A549 (cell line): ENCODE measurements around the gene STYX. TPM values are rescaled to one million over a fixed set of nuclear protein-coding genes. Genes with fewer than 3 reads are reported as not detected.

Source experiments
- ATAC-seq, 2 experiments: fragments of 200-7000 bp in 1 of 2; fragments of >200 bp in 1 of 2; cut with Nextera tagmentation in 1 of 2; cut with Tn5 transposase in 1 of 2; 3 replicates each; pipeline versions ENCODE4 v1.8.0 to v1.9.1; 2018 to 2020; ENCODE audit warnings: mild to moderate bottlenecking in 1 of 2, moderate library complexity in 1 of 2
- CTCF ChIA-PET: fragments of 300-600 bp; sonication (Branson Sonifier 250); formaldehyde crosslinking; extraction: SDS; loops from one replicate; lab custom pipeline; 2021; ENCODE audit warnings: antibody characterized with exemption, inconsistent platforms; lab: Yijun Ruan, JAX
- POLR2A ChIA-PET: fragments of 350-600 bp; formaldehyde crosslinking; extraction: SDS; loops from one replicate; lab custom pipeline; 2021; ENCODE audit warnings: antibody characterized with exemption, inconsistent platforms; lab: Yijun Ruan, JAX
- DNase-seq, 2 experiments: peaks; one replicate each; pipeline versions ENCODE4 v3.0.0 to v3.0.0-alpha.2; 2011 to 2016; ENCODE audit warnings: low read depth in 1 of 2, low spot score in 1 of 2
- FAIRE-seq: peaks from 2 replicates; lab custom pipeline; 2011; peaks lifted over from hg19 to GRCh38; lab: Jason Lieb, UNC
- H3K27ac ChIP-seq, 2 experiments: fragments of >200 bp; sonication (Bioruptor Twin); formaldehyde crosslinking; 3 replicates each; pipeline ENCODE4 v1.5.1; 2016 to 2017
- H3K4me1 ChIP-seq: fragments of >200 bp; sonication (Bioruptor Twin); formaldehyde crosslinking; 3 replicates; pipeline ENCODE4 v1.6.1; 2016
- H3K4me2 ChIP-seq: fragments of >200 bp; sonication (Bioruptor Twin); formaldehyde crosslinking; 3 replicates; pipeline ENCODE4 v1.6.1; 2016
- H3K4me3 ChIP-seq: fragments of >200 bp; sonication (Bioruptor Twin); formaldehyde crosslinking; 3 replicates; pipeline ENCODE4 v1.5.1; 2016
- H3K9me3 ChIP-seq: fragments of >200 bp; sonication (Bioruptor Twin); formaldehyde crosslinking; 3 replicates; pipeline ENCODE4 v1.6.1; 2016
- CHD2 ChIP-seq: fragments of 150-350 bp; IDR thresholded peaks from 2 replicates; pipeline ENCODE4 v1.6.1; 2014; ENCODE audit warnings: low read length; ENCODE audit not compliant: partially characterized antibody
- EHMT2 ChIP-seq: fragments of 200-600 bp; sonication (generic); IDR thresholded peaks from 2 replicates; pipeline ENCODE4 v1.6.1; 2016; ENCODE audit warnings: antibody characterized with exemption, low read depth, mild to moderate bottlenecking, moderate library complexity
- EP300 ChIP-seq, 2 experiments: fragments of >200 bp; sonication (Bioruptor Twin); formaldehyde crosslinking; IDR thresholded peaks; 2 replicates in 1 of 2; 3 replicates in 1 of 2; pipeline ENCODE4 v1.6.1; 2016 to 2017
- FOXS1 ChIP-seq: fragments of 250-450 bp; sonication (Bioruptor Pico); IDR thresholded peaks from 2 replicates; pipeline ENCODE4 v1.5.0; 2020; ENCODE audit warnings: mild to moderate bottlenecking, moderate library complexity
- JUNB ChIP-seq: fragments of >200 bp; sonication (Bioruptor Twin); formaldehyde crosslinking; IDR thresholded peaks from 2 replicates; pipeline ENCODE4 v1.6.1; 2016
- KDM1A ChIP-seq: fragments of 200-600 bp; sonication (generic); IDR thresholded peaks from 2 replicates; pipeline ENCODE4 v1.6.1; 2016; ENCODE audit warnings: low read depth, mild to moderate bottlenecking
- MAFK ChIP-seq: fragments of 450-650 bp; IDR thresholded peaks from 2 replicates; pipeline ENCODE4 v1.6.1; 2014; ENCODE audit not compliant: partially characterized antibody
- MYC ChIP-seq: IDR thresholded peaks from 2 replicates; pipeline ENCODE4 v1.6.1; 2012; ENCODE audit warnings: mild to moderate bottlenecking, inconsistent platforms, low read length, improper control_type of control experiment, borderline replicate concordance
- POLR2A ChIP-seq: IDR thresholded peaks from 2 replicates; pipeline ENCODE4 v1.6.1; 2012; ENCODE audit warnings: mild to moderate bottlenecking, low read length
- POLR2AphosphoS2 ChIP-seq: conservative IDR thresholded peaks from 2 replicates; pipeline ENCODE4 v1.6.1; 2012; ENCODE audit warnings: low read length, improper control_type of control experiment, inconsistent platforms
- RAD21 ChIP-seq, 2 experiments: fragments of >200 bp in 1 of 2; sonication (Bioruptor Twin) in 1 of 2; formaldehyde crosslinking in 1 of 2; IDR thresholded peaks in 1 of 2; conservative IDR thresholded peaks in 1 of 2; 2 replicates in 1 of 2; 3 replicates in 1 of 2; pipeline ENCODE4 v1.6.1; 2012 to 2018; ENCODE audit warnings: inconsistent platforms in 1 of 2
- RNF2 ChIP-seq: fragments of 200-600 bp; sonication (generic); IDR thresholded peaks from 2 replicates; pipeline ENCODE4 v1.6.1; 2016; ENCODE audit warnings: low read depth, mild to moderate bottlenecking, antibody characterized with exemption, moderate library complexity, borderline replicate concordance
- TFCP2L1 ChIP-seq: fragments of 250-450 bp; sonication (Bioruptor Pico); IDR thresholded peaks from 2 replicates; pipeline ENCODE4 v1.5.0; 2021; ENCODE audit warnings: mild to moderate bottlenecking
- TP53 ChIP-seq: fragments of 250-450 bp; sonication (Bioruptor Pico); IDR thresholded peaks from 2 replicates; pipeline ENCODE4 v1.5.0; 2021; ENCODE audit warnings: mild to moderate bottlenecking, moderate library complexity
- ZFP36 ChIP-seq: fragments of 450-650 bp; IDR thresholded peaks from 2 replicates; pipeline ENCODE4 v1.6.1; 2014; ENCODE audit warnings: borderline replicate concordance; ENCODE audit not compliant: partially characterized antibody
- WGBS: methylation state at CpG from one replicate; pipeline ENCODE4 v1.1.6; 2017; ENCODE audit errors: missing lambda C conversion rate; 5-methylcytosine and 5-hydroxymethylcytosine counted together
- polyA plus RNA-seq, 4 experiments: library from polyadenylated mRNA; depleted of rRNA in 3 of 4; stranded (reverse); fragments of >200 nt; fragmentation: RNase III in 1 of 4; extraction: RNeasy Plus Mini Kit Qiagen cat#74134 plus additional on column Dnase treatment in 1 of 4; gene quantifications; 2 replicates in 3 of 4; 3 replicates in 1 of 4; pipeline ENCODE4 v1.2.3, GENCODE V29; 2011 to 2017
- TF ChIP-seq, protein P1 (sequence below): fragments of 200-600 bp; sonication (generic); IDR thresholded peaks from 2 replicates; pipeline ENCODE4 v1.6.1; 2016; ENCODE audit warnings: antibody characterized with exemption, mild to moderate bottlenecking, moderate library complexity
- TF ChIP-seq, protein P2 (sequence below): fragments of 250-450 bp; sonication (Bioruptor Pico); IDR thresholded peaks from 2 replicates; pipeline ENCODE4 v1.5.0; 2020; ENCODE audit warnings: low read depth, mild to moderate bottlenecking, moderate library complexity
- TF ChIP-seq, protein P3 (sequence below): IDR thresholded peaks from 2 replicates; pipeline ENCODE4 v1.6.1; 2012
- TF ChIP-seq, protein P4 (sequence below): fragments of >200 bp; sonication (Bioruptor Twin); formaldehyde crosslinking; IDR thresholded peaks from 2 replicates; pipeline ENCODE4 v1.6.1; 2016

STYX gene
- polyA plus RNA-seq, 2 of the 4 experiments (the other 2 are of a cell fraction) = 7.6 to 12.0 TPM

DNA sequence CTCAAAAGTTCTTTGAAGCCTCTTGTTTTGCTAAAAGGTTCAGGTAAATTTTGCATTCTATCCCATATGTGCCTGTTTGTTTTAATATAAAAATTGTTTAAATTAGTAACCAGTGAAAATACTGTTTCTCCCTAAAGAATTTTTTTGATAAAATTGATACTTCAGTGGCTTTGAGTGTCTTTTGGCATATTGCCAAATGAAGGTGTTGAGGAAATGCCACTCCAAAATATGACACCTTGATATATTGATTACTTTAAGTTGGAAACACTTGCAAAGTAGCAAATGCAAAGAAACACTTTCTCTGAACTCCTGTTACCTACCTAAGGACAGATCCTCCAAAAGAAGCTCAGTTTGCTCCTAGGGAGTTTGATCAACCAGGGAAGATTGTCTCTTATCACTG lies 8.4 kb downstream of the STYX start (continued):
- TF ChIP-seq, protein P1, sequence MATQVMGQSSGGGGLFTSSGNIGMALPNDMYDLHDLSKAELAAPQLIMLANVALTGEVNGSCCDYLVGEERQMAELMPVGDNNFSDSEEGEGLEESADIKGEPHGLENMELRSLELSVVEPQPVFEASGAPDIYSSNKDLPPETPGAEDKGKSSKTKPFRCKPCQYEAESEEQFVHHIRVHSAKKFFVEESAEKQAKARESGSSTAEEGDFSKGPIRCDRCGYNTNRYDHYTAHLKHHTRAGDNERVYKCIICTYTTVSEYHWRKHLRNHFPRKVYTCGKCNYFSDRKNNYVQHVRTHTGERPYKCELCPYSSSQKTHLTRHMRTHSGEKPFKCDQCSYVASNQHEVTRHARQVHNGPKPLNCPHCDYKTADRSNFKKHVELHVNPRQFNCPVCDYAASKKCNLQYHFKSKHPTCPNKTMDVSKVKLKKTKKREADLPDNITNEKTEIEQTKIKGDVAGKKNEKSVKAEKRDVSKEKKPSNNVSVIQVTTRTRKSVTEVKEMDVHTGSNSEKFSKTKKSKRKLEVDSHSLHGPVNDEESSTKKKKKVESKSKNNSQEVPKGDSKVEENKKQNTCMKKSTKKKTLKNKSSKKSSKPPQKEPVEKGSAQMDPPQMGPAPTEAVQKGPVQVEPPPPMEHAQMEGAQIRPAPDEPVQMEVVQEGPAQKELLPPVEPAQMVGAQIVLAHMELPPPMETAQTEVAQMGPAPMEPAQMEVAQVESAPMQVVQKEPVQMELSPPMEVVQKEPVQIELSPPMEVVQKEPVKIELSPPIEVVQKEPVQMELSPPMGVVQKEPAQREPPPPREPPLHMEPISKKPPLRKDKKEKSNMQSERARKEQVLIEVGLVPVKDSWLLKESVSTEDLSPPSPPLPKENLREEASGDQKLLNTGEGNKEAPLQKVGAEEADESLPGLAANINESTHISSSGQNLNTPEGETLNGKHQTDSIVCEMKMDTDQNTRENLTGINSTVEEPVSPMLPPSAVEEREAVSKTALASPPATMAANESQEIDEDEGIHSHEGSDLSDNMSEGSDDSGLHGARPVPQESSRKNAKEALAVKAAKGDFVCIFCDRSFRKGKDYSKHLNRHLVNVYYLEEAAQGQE = no peak
- TF ChIP-seq TFCP2L1 (CRISPR knock-in tag) = no peak
- TF ChIP-seq, all 56 proteins: peak for 0

DNA sequence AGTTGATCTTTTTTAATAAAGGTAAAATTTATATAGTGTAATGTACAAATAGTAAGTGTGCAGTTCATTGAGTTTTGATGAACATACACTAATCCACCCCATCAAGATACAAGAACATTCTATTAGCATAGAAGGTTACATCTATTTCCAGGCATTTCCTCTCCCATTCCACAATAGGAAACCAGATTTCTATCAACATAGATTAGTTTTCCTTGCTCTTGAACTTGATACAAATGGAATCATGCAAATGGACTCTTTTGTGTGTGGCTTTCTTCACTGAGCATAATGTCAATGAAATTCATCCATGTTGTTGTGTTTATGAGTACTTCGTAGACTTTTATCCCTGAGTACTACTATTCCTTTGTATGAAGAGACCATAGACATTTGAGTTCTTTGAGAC lies 10.8 kb downstream of the STYX start:
- peak; percentile 82 for FAIRE-seq
- POLR2A ChIA-PET = no interaction called here
- no peak overlapping the region for H3K4me3 ChIP-seq

More for the DNA sequence above, 10.8 kb downstream of the STYX start:
- 93% methylated on average over 1 of the region's 1 CpG for WGBS
- Histone ChIP-seq H3K4me2 (no peak overlapping the region), H3K9me3 (no peaks in the 10 kb centered on the region), H3K4me1 (no peaks in the 10 kb centered on the region), H3K27ac (no peak overlapping the region)
- TF ChIP-seq EHMT2 (no peak), TFCP2L1 (CRISPR knock-in tag) (no peak), MAFK (no peak), EP300 (IDR thresholded peaks at IDR 0.05) (no peak), RAD21 (conservative IDR thresholded peaks at IDR 0.05 in 1 of 2, IDR thresholded peaks at IDR 0.05 in 1 of 2) (no peak), FOXS1 (no peak), ZFP36 (no peak), POLR2AphosphoS2 (no peak), CHD2 (no peak), JUNB (no peak), RNF2 (no peak), TP53 (CRISPR knock-in tag) (no peak), POLR2A (no peak), KDM1A (no peak), MYC (no peak)
- TF ChIP-seq, protein P2, sequence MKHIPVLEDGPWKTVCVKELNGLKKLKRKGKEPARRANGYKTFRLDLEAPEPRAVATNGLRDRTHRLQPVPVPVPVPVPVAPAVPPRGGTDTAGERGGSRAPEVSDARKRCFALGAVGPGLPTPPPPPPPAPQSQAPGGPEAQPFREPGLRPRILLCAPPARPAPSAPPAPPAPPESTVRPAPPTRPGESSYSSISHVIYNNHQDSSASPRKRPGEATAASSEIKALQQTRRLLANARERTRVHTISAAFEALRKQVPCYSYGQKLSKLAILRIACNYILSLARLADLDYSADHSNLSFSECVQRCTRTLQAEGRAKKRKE = no peak
- TF ChIP-seq, protein P1 = no peak
- TF ChIP-seq, protein P3, sequence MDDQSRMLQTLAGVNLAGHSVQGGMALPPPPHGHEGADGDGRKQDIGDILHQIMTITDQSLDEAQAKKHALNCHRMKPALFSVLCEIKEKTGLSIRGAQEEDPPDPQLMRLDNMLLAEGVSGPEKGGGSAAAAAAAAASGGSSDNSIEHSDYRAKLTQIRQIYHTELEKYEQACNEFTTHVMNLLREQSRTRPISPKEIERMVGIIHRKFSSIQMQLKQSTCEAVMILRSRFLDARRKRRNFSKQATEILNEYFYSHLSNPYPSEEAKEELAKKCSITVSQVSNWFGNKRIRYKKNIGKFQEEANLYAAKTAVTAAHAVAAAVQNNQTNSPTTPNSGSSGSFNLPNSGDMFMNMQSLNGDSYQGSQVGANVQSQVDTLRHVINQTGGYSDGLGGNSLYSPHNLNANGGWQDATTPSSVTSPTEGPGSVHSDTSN = no peak
- TF ChIP-seq, protein P4, sequence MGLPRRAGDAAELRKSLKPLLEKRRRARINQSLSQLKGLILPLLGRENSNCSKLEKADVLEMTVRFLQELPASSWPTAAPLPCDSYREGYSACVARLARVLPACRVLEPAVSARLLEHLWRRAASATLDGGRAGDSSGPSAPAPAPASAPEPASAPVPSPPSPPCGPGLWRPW = no peak
- ATAC-seq = no peak
- DNase-seq = no peak
- CTCF ChIA-PET = no interaction called here
